Stimulated activated CD4-positive, alpha-beta T cell treated with anti-CD3 and anti-CD28 coated beads, Interleukin-15, amount 100 ng/mL, for 1 hour (primary cell): ENCODE results near the gene CYP2E1.
"Not testable (repeated sequence)": the region's sequence is repeated elsewhere in the genome, so short reads cannot be mapped to it uniquely, and the experiment has no call there.

Source experiments
- DNase-seq, 2 donors: peaks; one replicate each; pipeline ENCODE4 v3.0.0-alpha.2; 2020; ENCODE audit warnings: low read depth in 1 of 2, low spot score in 1 of 2

The CYP2E1 gene

DNA sequence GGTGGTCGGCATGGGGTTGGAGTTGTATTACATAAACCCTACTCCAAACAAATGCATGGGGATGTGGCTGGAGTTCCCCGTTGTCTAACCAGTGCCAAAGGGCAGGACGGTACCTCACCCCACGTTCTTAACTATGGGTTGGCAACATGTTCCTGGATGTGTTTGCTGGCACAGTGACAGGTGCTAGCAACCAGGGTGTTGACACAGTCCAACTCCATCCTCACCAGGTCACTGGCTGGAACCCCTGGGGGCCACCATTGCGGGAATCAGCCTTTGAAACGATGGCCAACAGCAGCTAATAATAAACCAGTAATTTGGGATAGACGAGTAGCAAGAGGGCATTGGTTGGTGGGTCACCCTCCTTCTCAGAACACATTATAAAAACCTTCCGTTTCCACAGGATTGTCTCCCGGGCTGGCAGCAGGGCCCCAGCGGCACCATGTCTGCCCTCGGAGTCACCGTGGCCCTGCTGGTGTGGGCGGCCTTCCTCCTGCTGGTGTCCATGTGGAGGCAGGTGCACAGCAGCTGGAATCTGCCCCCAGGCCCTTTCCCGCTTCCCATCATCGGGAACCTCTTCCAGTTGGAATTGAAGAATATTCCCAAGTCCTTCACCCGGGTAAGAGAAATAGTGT, at the start of gene CYP2E1:
CYP2E1 (plus strand) TSS at position 407 of the 632 bp plus-strand sequence; CDS start at position 440, 33 bp downstream.
- DNase-seq, result no peak

DNA sequence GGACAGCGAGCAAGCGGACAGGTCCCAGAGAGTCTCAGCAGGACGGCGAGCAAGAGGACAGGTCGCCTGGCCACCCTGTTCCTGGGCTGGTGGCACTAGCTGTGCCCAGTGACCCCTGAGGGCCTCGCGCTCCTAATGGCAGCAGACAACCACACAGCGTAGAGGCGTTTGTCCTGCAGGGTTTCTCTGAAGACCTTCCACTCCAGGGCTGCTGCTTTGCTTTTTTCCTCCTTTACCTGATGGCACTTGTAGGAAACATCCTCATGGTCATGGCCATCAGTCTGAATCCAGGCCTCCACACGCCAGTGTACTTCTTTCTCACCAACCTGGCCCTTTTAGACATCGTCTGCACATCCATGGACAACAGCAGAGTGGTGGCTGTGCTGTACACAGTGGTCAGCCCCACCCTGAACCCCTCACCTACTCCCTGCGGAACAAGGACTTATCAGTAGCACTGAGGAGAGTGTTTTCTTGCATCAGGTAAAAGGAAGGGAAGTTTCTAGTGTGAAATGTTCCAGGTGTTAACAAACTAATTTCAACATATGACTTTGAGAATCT, 46.0 kb upstream of the CYP2E1 start:
- DNase-seq, result no peak

DNA sequence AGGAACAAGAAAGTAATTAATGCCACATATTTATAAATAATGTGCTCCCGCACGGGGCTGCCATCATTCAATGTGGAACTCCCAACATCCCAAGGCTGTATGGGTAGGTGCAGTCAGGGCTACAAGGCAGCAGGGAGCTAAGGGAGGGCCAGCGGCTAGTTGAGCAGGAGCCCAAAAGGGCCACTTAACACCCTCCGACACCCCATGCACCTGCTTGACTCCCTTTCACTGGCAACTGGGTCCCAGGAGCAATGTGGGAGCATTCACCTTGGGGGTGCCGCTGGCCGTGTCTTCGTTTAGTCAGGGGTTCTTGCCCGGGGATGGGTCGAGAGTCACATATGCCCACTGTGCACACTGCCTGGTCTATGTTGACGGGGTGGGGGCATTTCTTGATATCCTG, 45.5 kb upstream of the CYP2E1 start:
- DNase-seq, result no peak

DNA sequence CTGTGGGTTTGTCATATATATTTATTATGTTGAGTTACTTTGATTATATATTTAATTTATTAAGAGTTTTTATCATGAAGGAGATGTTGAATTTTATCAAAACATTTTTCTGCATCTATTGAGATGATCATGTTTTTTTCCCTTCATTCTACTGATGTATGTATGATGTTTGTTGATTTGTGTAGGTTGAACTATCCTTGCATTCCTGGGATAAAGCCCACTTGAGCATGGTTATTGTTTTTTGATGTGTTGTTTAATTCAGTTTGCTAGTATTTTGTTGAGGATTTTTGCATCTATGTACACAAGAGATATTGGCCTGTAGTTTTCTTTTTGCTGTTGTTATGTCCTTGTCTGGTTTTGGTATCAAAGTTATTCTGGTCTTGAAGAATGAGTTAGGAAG, 42.3 kb upstream of the CYP2E1 start:
- DNase-seq, result no peak

DNA sequence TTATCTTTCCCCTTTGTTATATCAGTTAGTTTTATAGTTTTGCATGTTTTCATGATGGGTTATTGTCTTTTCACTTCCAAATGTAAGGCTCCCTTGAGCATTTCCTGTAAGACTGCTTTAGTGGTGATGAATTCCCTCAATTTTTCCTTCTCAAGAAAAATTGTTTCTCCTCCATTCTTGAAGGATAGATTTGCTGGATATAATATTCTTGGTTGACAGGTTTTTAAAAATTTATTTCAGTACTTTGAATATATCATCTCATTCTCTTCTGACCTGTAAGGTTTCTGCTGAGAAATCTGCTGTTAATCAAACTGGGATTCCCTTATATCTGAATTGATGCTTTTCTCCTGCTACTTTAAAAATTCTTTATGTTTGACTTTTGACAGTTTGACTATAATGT, 40.1 kb upstream of the CYP2E1 start:
- no peak for DNase-seq

DNA sequence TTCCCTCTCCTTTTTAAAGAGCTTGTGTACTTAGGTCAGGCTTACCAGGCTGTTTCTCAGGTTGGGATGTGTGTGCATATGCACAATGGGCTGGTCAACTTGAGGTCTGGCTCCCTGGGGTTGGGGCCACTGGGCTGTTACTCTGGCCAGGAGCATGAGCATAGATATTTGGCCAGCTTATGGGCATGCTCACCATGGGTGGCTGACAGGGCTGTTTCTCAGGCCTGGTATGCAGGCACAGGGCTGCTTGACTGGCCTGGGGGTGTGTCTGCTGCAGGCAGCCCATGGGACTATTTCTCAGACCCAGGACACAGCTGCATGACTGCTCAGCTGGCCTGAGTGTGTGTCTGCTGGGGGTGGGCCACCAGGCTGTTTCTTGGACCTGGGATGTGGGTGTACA, 38.8 kb upstream of the CYP2E1 start:
- DNase-seq, result no peak

DNA sequence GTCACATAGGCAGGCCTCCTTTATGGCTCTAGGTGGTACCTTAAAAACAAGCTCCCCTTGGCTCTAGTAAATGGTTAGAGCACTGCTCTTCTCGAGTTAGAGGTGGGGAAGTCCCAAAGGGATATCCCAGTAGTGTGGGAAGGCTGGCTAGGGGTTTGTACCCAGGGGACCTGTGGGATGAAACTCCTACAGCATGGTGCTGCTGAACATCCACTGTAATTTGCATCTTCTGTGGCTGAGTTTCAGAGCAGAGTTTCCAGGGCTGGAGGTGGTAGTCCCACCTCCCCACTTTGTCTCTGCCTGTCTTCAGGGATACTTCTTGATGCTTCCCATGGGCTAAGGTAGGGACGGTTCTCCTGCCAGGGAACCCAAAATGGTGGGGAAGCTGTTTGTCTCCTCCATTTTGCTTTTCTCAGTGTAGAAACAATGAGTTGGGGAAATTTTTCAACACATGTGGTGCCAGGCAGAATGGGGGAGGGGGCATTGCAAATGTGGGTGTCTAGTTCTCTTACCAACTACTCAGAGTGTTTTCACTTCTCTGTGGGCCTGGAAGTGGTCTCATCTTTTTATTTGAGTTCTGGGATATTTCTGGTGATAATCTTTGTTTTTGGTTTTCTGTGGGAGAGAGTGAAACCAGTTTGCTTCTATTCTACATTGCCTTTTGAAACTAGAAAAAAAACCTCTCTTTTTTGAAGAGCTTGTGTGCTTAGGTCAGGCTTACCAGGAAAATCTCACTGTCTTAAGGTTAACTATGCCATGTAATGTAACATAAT, 37.2 kb upstream of the CYP2E1 start:
- DNase-seq, result no peak

DNA sequence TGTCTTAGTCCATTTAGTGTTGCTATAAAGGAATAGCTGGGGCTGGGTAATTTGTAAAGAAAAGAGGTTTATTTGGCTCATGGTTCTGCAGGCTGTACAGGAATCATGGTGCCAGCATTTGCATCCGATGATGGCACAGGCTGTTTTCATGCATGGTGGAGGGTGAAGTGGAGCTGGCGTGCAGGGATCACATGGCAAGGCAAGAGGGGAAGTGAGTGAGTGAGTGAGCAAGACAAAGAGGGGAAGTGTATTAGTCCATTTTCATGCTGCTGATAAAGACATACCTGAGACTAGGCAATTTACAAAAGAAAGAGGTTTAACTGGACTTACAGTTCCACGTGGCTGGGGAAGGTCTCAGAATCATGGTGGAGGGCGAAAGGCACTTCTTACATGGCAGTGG, 33.6 kb upstream of the CYP2E1 start:
- DNase-seq, result not testable (repeated sequence)

DNA sequence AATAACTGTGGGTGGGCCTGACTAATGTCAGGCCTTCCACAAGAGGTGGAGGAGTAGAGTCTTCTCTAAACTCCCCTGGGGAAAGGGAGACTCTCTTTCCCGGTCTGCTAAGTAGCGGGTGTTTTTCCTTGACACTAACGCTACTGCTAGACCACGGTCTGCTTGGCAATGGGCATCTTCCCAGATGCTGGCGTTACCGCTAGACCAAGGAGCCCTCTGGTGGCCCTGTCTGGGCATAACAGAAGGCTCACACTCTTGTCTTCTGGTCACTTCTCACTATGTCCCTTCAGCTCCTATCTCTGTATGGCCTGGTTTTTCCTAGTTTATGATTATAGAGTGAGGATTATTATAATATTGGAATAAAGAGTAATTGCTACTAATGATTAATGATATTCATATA, 29.8 kb upstream of the CYP2E1 start:
- not testable (repeated sequence) for DNase-seq

DNA sequence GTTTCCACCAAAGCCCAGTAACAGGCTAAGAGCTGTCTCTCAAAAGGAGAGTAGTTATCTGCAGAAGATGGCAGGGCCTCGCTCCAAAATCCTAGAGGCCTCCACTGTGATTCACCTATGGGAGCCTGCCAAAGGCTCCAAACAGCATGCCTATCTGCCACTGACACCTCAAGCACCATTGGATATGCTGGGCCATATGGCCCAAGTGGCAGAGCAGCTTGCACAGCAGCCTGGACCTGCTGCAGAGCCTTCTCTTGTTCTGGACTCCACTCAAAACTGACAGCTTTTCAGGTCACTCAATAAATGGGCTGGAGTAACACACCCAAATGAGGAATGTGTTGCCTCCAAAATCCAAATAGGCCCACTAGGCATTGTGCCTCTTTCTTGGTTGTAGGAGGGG, 28.0 kb upstream of the CYP2E1 start:
- DNase-seq, result not testable (repeated sequence)

DNA sequence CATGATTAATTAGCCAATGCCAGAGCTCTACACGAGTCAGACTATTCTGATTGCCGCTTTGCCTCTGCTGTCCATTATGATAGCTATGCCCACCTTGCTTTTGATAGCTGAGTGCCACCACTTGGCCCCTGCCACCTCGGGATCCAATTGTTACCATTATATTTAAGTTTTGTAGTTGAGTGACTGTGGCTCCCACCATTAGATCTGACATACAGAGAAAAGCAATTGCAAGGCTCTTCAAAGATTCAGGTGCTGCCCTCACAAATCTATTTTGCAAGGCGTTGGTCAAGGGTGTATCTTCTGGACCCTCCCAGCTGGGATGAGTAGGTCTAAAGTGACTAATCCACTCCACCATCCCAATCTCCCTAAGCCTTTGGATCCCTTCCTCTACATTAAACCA, 26.3 kb upstream of the CYP2E1 start:
- not testable (repeated sequence) for DNase-seq

DNA sequence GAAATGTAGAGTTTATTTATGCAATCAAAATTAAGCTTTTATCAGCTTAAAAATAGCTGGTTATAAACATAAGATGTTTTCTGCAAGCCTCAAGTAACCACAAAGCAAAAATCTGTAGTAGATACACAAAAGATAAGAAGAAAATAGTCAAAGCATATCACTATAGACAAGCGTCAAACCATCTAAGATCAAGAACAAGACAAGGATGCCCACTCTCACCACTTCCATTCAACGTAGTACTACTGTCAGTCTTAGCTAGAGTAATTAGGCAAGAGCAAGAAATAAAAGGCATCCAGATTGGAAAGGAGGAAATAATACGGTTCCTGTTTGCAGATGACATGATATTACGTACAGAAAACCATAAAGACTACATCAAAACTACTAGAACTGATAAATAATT, 17.5 kb upstream of the CYP2E1 start:
- no peak for DNase-seq

DNA sequence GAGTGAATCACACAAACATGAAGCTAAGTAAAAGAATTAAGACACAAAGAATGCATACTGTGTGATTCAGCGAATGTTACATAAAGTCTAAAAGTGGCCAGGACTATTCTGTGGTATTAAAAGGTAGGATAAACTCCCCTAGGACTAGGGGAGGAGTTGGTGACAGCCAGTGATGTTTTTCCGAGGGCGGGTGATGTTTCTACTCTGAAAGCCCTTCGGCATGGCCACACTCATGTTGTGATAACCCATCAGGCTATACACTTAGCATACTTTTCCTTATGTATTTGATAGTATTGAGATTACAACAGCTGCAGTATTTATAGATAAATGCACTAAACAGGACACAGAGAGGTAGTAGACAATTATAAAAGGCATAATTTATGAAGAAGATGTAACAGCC, 15.8 kb upstream of the CYP2E1 start:
- DNase-seq, result no peak

DNA sequence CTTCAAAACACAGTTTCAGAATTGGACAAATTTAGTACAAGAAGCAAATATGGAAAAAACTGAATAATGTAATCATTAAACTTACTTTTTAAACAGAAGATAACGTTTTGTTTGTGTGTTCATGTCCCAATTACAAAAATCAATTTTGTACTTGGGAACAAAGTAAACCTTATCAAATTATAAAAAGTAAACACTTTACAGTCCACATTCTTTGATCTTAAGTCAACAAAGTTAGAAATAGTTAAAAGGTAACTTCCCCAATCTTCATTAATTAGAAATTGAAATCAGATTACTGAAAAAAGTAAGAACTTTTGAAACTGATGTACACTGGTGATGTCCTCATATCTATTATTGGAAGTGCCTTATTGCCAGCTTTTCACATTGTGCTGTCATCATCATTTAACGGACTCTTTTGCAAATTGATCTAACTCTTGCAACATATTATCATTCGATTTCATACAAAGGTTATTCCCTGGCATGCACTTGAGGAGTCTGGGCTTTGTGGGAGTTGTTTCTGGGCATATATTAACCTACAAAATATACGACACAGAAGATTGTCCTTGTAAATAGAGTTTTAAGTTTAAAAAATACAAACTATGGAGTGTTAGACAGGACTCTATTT, 15.1 kb upstream of the CYP2E1 start:
- DNase-seq, result no peak

DNA sequence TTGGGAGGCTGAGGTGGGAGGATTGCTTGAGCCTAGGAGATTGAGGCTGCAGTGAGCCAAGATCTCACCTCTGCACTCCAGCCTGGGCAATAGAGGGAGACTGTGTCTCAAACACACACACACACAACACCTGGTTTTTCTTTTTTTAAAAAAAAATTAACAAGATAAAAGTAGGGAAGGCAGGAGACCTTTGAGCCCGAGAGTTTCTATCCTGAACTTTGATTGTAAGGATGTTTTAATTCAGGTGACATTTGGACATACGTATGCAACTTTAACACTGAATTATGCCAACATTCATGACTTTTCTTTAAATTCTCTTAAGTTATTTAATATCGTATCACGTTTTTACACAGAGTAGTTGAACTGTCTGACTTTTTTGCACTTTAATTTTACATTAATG, 11.7 kb upstream of the CYP2E1 start:
- no peak for DNase-seq

DNA sequence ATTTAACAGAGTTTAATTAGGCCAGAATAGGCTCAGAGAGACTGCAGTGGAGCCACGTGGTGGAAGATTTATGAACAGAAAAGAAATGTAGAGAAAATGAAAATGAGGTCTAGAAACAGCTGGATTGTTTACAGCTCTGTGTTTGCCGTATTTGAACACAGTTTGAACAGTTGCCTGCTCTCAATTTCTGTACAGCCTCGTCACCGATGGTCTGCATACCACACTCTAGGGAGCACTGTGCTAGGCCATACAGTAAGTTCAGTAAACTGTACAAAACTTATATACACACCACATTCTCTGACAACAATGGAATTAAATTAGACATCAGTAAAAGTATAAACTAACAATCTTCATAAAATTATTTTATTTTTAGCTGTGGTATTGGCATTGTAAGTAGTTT, 11.1 kb upstream of the CYP2E1 start:
- DNase-seq, result no peak

DNA sequence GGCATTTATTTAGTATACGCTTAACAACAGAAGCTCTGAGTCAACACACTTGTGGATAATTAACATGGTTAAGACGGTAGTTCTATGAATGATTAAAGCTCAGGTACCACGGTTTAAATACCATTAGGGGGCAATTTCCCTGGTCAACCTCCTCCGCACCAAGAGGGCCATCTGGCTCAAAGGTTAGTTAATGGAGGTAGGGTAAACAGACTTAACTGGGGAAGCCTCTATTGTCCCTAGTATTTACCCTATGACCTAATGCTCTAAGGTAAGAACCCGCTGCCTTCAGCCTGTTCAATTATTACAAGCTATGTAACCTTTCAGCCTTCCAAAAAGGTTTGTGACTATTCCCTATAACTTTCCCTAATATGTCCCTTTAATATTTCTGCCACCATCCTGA, 8.6 kb upstream of the CYP2E1 start:
- DNase-seq, result not testable (repeated sequence)

DNA sequence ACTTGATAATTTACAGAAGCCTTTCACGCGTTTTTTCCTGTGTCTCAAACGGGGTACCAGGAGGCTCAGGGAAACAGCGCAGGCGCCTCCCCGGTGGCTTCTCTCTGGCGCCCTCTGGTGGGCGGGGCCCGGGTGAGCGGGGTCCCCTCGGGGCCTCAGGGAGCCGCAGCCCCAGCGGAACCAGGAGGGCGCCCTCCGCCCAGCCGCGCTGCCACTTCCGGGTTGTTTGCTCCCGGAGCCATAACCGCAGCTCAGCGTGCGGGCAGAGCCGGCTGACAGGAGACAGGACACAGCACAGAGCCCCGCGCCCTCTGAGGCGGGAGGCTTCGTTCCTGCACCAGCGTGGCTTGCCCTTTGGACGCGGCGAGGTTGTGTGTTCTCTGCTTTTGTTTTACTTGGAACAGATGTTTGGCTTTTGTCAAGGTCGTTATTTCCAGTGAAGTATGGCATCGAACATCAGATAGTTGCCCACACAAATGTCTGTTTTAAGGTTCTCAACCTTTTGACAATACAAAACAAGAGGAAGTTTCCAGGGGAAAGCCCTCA, 6.9 kb upstream of the CYP2E1 start:
- peak; percentile 84 to 93 for DNase-seq

DNA sequence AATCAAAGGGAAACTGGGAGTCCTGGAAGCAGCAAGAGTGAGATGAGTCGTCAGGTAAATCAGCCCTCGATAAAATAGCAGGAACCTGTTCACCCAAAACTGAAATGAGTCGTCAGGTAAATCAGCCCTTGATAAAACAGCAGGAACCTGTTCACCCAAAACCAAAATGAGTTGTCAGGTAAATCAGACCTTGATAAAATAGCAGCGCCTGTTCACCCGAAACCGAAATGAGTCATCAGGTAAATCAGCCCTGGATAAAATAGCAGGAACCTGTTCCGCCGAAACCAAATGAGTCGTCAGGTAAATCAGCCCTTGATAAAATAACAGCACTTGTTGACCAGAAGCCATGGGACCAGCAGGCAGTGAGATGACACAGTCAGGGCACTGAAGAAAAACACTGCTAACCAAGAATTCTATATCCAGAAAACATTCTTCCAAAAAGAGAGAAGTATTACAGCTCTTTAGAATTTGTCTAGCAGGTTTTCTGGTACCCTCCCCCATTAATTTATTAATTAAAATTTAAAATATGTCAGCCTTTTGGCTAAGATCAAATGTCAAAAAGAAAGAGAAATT, 3.4 kb upstream of the CYP2E1 start:
- DNase-seq, result no peak

DNA sequence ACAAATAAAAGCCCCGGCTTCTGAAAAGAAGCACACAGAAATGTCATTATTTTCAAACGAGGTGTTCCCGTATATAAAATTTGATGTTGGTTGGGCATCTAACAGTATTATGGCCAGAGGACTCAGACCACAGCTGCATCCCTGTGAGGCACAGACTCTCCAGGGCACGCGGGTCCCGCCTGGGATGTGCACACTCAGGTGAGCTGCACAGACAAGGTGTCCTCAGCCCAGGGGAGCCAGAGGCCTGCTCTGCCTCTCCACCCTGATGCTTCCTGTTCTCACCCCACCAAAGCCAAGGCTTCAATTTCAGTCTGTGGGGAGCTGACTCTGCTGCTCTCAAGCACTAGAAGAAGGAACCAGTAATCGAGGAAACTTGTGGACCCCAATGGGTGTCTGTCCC, 1.7 kb upstream of the CYP2E1 start:
- no peak for DNase-seq

DNA sequence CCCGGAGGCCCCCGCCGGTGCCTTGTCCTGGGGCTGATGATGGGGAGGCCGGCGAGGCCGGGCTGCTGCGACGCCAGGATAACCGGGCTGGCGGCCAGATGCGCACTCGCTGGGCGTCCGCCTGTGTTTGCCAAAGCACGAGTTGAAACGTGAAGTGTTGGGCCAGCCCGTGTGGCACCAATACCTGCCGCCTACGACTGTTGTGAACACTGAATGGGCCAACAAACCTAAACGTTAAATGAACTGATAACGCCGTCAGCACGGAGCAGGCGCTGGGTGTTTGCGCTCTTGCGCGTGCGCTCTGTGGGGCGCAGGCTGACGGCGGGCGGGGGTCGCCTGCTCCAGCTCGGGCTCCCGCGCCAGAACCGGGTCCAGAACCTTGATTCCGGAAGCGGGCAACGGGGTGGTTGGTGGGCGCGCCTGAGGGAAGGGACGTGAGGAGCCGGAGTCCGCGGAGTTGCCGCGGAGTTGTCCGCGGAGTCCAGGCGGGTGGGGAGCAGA, 658 bp downstream of the CYP2E1 start:
- DNase-seq, result no peak
